ENCODE results near the gene C1D.
"Not testable (repeated sequence)": the region's sequence is repeated elsewhere in the genome, so short reads cannot be mapped to it uniquely, and the experiment has no call there.

Gene C1D

GRCh38 chr2:68093634-68094033 lies 30.8 kb upstream of the C1D start:
- Histone ChIP-seq H3K36me3 (ENCODE audit: insufficient read depth, low read length) (no peaks in the 10 kb centered on the region), H3K4me3 (ENCODE audit: low read depth in 1 of 2, low read length in 2 of 2) (no peak overlapping the region), H3K27ac (ENCODE audit: low read depth, low read length) (no peak overlapping the region), H3K9ac (ENCODE audit: low read length) (no peak overlapping the region), H3K4me1 (ENCODE audit: insufficient read depth, low read length) (no peaks in the 10 kb centered on the region), H3K9me3 (ENCODE audit: low read length) (no peaks in the 10 kb centered on the region), H3K27me3 (ENCODE audit: control insufficient read depth in 1 of 2, insufficient read depth in 2 of 2, low read length in 2 of 2) (no peaks in the 10 kb centered on the region)

- no peaks in the 10 kb centered on the region for H3K27me3 ChIP-seq (ENCODE audit: control insufficient read depth in 1 of 2, insufficient read depth in 2 of 2, low read length in 2 of 2)
- H3K4me1 ChIP-seq (ENCODE audit: insufficient read depth, low read length) = no peaks in the 10 kb centered on the region
- no peak overlapping the region for H3K27ac ChIP-seq (ENCODE audit: low read depth, low read length)
- no peak overlapping the region for H3K9ac ChIP-seq (ENCODE audit: low read length)
- no peaks in the 10 kb centered on the region for H3K36me3 ChIP-seq (ENCODE audit: insufficient read depth, low read length)
- no peak overlapping the region for H3K4me3 ChIP-seq (ENCODE audit: low read depth in 1 of 2, low read length in 2 of 2)
- H3K9me3 ChIP-seq (ENCODE audit: low read length) = no peaks in the 10 kb centered on the region
Observed at GRCh38 chr2:68091439-68092034, 28.7 kb upstream of the C1D start.

GRCh38 chr2:68089961-68090360 lies 27.2 kb upstream of the C1D start:
- Histone ChIP-seq H3K27ac (ENCODE audit: low read depth, low read length) (no peak overlapping the region), H3K4me3 (ENCODE audit: low read depth in 1 of 2, low read length in 2 of 2) (no peak overlapping the region), H3K36me3 (ENCODE audit: insufficient read depth, low read length) (no peaks in the 10 kb centered on the region), H3K9me3 (ENCODE audit: low read length) (no peaks in the 10 kb centered on the region), H3K4me1 (ENCODE audit: insufficient read depth, low read length) (no peaks in the 10 kb centered on the region), H3K9ac (ENCODE audit: low read length) (no peak overlapping the region), H3K27me3 (ENCODE audit: control insufficient read depth in 1 of 2, insufficient read depth in 2 of 2, low read length in 2 of 2) (no peaks in the 10 kb centered on the region)

- H3K9ac ChIP-seq (ENCODE audit: low read length) = no peak overlapping the region
- no peak overlapping the region for H3K27ac ChIP-seq (ENCODE audit: low read depth, low read length)
- no peaks in the 10 kb centered on the region for H3K9me3 ChIP-seq (ENCODE audit: low read length)
- H3K4me3 ChIP-seq (ENCODE audit: low read depth in 1 of 2, low read length in 2 of 2) = no peak overlapping the region
- H3K36me3 ChIP-seq (ENCODE audit: insufficient read depth, low read length) = no peaks in the 10 kb centered on the region
- no peaks in the 10 kb centered on the region for H3K27me3 ChIP-seq (ENCODE audit: control insufficient read depth in 1 of 2, insufficient read depth in 2 of 2, low read length in 2 of 2)
- H3K4me1 ChIP-seq (ENCODE audit: insufficient read depth, low read length) = no peaks in the 10 kb centered on the region
Observed at GRCh38 chr2:68088940-68089339, 26.1 kb upstream of the C1D start.

GRCh38 chr2:68086166-68086565 lies 23.4 kb upstream of the C1D start:
- Histone ChIP-seq H3K27me3 (ENCODE audit: control insufficient read depth in 1 of 2, insufficient read depth in 2 of 2, low read length in 2 of 2) (no peaks in the 10 kb centered on the region), H3K36me3 (ENCODE audit: insufficient read depth, low read length) (no peaks in the 10 kb centered on the region), H3K9ac (ENCODE audit: low read length) (no peak overlapping the region), H3K4me3 (ENCODE audit: low read depth in 1 of 2, low read length in 2 of 2) (no peak overlapping the region), H3K9me3 (ENCODE audit: low read length) (no peaks in the 10 kb centered on the region), H3K27ac (ENCODE audit: low read depth, low read length) (no peak overlapping the region), H3K4me1 (ENCODE audit: insufficient read depth, low read length) (no peaks in the 10 kb centered on the region)

DNA sequence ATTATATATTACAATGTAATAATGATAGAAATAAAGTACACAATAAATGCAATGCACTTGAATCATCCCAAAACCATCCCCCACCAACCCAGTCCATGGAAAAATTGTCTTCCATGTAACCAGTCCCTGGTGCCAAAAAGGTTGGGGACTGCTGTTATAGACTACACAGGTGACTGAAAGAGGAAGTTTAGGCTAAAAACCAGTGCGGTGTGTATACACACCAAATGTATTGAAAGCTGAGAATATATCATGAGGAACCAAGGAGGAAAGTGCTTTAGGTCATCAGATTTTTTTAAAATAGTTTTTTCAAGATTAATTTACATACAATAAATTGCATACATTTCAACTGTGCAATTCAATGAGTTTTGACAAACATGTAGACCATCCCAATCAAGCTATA lies 20.5 kb upstream of the C1D start:
- H3K4me3 ChIP-seq (ENCODE audit: low read depth in 1 of 2, low read length in 2 of 2) = no peak overlapping the region
- H3K36me3 ChIP-seq (ENCODE audit: insufficient read depth, low read length) = no peaks in the 10 kb centered on the region
- no peaks in the 10 kb centered on the region for H3K27me3 ChIP-seq (ENCODE audit: control insufficient read depth in 1 of 2, insufficient read depth in 2 of 2, low read length in 2 of 2)

GRCh38 chr2:68074050-68074449 lies 11.2 kb upstream of the C1D start:
- Histone ChIP-seq H3K9me3 (ENCODE audit: low read length) (no peaks in the 10 kb centered on the region), H3K9ac (ENCODE audit: low read length) (no peak overlapping the region), H3K4me1 (ENCODE audit: insufficient read depth, low read length) (no peaks in the 10 kb centered on the region), H3K27ac (ENCODE audit: low read depth, low read length) (no peak overlapping the region), H3K36me3 (ENCODE audit: insufficient read depth, low read length) (no peaks in the 10 kb centered on the region), H3K4me3 (ENCODE audit: low read depth in 1 of 2, low read length in 2 of 2) (no peak overlapping the region), H3K27me3 (ENCODE audit: control insufficient read depth in 1 of 2, insufficient read depth in 2 of 2, low read length in 2 of 2) (no peaks in the 10 kb centered on the region)

More for the DNA sequence above, 20.5 kb upstream of the C1D start:
- no peak overlapping the region for H3K9ac ChIP-seq (ENCODE audit: low read length)
- no peak overlapping the region for H3K27ac ChIP-seq (ENCODE audit: low read depth, low read length)
- H3K4me1 ChIP-seq (ENCODE audit: insufficient read depth, low read length) = no peaks in the 10 kb centered on the region
- no peaks in the 10 kb centered on the region for H3K9me3 ChIP-seq (ENCODE audit: low read length)

- not testable (repeated sequence) for H3K36me3 ChIP-seq (ENCODE audit: insufficient read depth, low read length); H3K27ac ChIP-seq (ENCODE audit: low read depth, low read length); H3K4me3 ChIP-seq (ENCODE audit: low read depth in 1 of 2, low read length in 2 of 2); H3K9me3 ChIP-seq (ENCODE audit: low read length); H3K27me3 ChIP-seq (ENCODE audit: control insufficient read depth in 1 of 2, insufficient read depth in 2 of 2, low read length in 2 of 2); H3K9ac ChIP-seq (ENCODE audit: low read length); H3K4me1 ChIP-seq (ENCODE audit: insufficient read depth, low read length)
Observed at GRCh38 chr2:68063797-68064646, 1.2 kb upstream of the C1D start.

DNA sequence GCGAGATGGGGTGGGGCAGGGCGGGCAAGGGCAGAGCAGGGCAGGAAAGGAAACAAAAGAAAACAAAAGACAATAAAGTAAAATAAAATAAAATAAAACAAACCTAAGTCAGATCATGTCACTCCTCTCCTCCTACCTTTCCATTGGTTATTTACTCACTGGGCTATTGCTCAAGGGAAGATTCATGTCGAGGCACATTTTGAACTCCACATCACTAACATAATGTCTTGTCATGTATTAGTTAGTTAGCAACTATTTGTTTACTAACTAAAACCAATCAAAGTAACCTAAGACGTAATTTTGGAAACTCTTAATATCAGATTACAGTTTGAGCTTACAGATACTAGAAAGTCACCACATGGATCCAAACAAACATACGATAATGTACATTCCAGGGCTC lies 2.2 kb downstream of the C1D start:
- H3K27ac ChIP-seq (ENCODE audit: low read depth, low read length) = no peak overlapping the region
- H3K9ac ChIP-seq (ENCODE audit: low read length) = no peak overlapping the region
- no peaks in the 10 kb centered on the region for H3K36me3 ChIP-seq (ENCODE audit: insufficient read depth, low read length)
- no peak overlapping the region for H3K4me3 ChIP-seq (ENCODE audit: low read depth in 1 of 2, low read length in 2 of 2)
- peaks cover 9% of the 10 kb centered on the region for H3K4me1 ChIP-seq (ENCODE audit: insufficient read depth, low read length)
- H3K9me3 ChIP-seq (ENCODE audit: low read length) = no peaks in the 10 kb centered on the region
- H3K27me3 ChIP-seq (ENCODE audit: control insufficient read depth in 1 of 2, insufficient read depth in 2 of 2, low read length in 2 of 2) = no peaks in the 10 kb centered on the region

DNA sequence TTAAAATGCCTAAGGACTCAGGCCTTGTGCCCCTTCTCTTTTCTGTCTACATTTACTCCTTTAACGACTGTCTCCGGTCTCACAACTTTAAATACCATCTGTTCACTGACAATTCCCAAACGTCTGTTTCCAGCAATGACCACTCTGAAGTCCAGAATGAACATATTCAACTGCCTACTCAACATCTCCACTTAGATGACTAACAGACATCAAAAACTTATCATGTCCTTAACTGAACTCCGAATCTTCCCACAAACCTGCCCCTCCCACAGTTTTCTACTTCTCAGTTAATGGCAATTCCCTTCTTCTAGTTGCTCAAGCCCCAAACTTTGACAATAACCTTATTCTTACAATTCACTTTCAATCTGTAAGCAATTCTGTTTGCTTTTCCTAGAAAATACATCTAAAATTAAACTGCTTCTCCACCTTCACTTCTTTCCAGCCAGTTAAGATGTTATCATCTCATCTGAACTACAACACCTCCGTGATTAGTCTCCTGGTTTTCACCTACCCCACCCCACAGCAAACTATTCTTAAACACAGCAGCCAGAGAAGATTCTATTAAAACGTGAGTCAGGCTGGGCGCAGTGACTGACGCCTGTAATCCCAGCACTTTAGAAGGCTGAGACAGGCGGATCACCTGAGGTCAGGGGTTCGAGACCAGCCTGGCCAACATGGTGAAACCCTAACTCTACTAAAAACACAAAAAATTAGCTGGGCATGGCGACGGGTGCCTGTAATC lies 2.8 kb downstream of the C1D start:
- H3K27me3 ChIP-seq (ENCODE audit: control insufficient read depth in 1 of 2, insufficient read depth in 2 of 2, low read length in 2 of 2) = no peaks in the 10 kb centered on the region
- H3K36me3 ChIP-seq (ENCODE audit: insufficient read depth, low read length) = no peaks in the 10 kb centered on the region
- no peak overlapping the region for H3K4me3 ChIP-seq (ENCODE audit: low read depth in 1 of 2, low read length in 2 of 2)
- H3K27ac ChIP-seq (ENCODE audit: low read depth, low read length) = no peak overlapping the region
- H3K9me3 ChIP-seq (ENCODE audit: low read length) = no peaks in the 10 kb centered on the region
- peaks cover 9% of the 10 kb centered on the region for H3K4me1 ChIP-seq (ENCODE audit: insufficient read depth, low read length)
- H3K9ac ChIP-seq (ENCODE audit: low read length) = no peak overlapping the region

- Histone ChIP-seq H3K4me1 (ENCODE audit: insufficient read depth, low read length) (peaks cover 15% of the 10 kb centered on the region), H3K27me3 (ENCODE audit: control insufficient read depth in 1 of 2, insufficient read depth in 2 of 2, low read length in 2 of 2) (no peaks in the 10 kb centered on the region)
Observed at GRCh38 chr2:68057658-68058396, 5.0 kb downstream of the C1D start.

More at GRCh38 chr2:68057658-68058396, 5.0 kb downstream of the C1D start:
- H3K9me3 ChIP-seq (ENCODE audit: low read length) = no peaks in the 10 kb centered on the region
- H3K4me3 ChIP-seq (ENCODE audit: low read depth in 1 of 2, low read length in 2 of 2) = no peak overlapping the region
- no peaks in the 10 kb centered on the region for H3K36me3 ChIP-seq (ENCODE audit: insufficient read depth, low read length)
- no peak overlapping the region for H3K27ac ChIP-seq (ENCODE audit: low read depth, low read length)
- H3K9ac ChIP-seq (ENCODE audit: low read length) = no peak overlapping the region
